Endothelial cell of umbilical vein (primary cell): Measurements from ENCODE around the gene MED12L. TPM values are rescaled to one million over a fixed set of nuclear protein-coding genes. Genes with fewer than 3 reads are reported as not detected.

Experiments used
- BruUV-seq: library from RNA; stranded (reverse); fragments of 400-500 nt; replicated peaks from 2 replicates; lab custom pipeline; 2021; lab: Mats Ljungman, UMichigan
- CTCF ChIA-PET: fragments of 300-600, 350-600 bp; sonication (Branson Sonifier 250); formaldehyde crosslinking; loops from one replicate; lab custom pipeline; 2021; ENCODE audit warnings: antibody characterized with exemption, inconsistent platforms; lab: Charles Lee
- POLR2A ChIA-PET: fragments of 300-600, 350-600 bp; sonication (Branson Sonifier 250); formaldehyde crosslinking; loops from one replicate; lab custom pipeline; 2021; ENCODE audit warnings: antibody characterized with exemption, inconsistent platforms; lab: Charles Lee
- DNase-seq: peaks from one replicate; pipeline ENCODE4 v3.0.0-alpha.2; 2011; ENCODE audit warnings: low read depth, low spot score
- FAIRE-seq: peaks from 2 replicates; lab custom pipeline; 2011; peaks lifted over from hg19 to GRCh38; lab: Jason Lieb, UNC
- H2AFZ ChIP-seq: 2 replicates; pipeline ENCODE4 v1.6.0; 2012; ENCODE audit warnings: low read depth, low read length, control low read depth, inconsistent platforms
- H3K27ac ChIP-seq: 2 replicates; pipeline ENCODE4 v1.5.1; 2011; ENCODE audit warnings: low read depth, mild to moderate bottlenecking, control low read depth, low read length, moderate library complexity; ENCODE audit not compliant: insufficient read depth
- H3K27me3 ChIP-seq, 2 experiments: 2 replicates each; pipeline versions ENCODE4 v1.6.0 to v1.6.1; 2011; ENCODE audit warnings: low read length in 2 of 2, mixed read lengths in 1 of 2; ENCODE audit not compliant: control insufficient read depth in 2 of 2, insufficient read depth in 2 of 2
- H3K36me3 ChIP-seq, 2 experiments: 2 replicates in 1 of 2; 3 replicates in 1 of 2; pipeline ENCODE4 v1.5.1; 2011; ENCODE audit warnings: low read length in 2 of 2, mild to moderate bottlenecking in 1 of 2, moderate library complexity in 1 of 2; ENCODE audit not compliant: control insufficient read depth in 2 of 2, insufficient read depth in 2 of 2; ENCODE audit errors: extremely low read depth in 1 of 2
- H3K4me1 ChIP-seq: 3 replicates; pipeline ENCODE4 v1.5.1; 2011; ENCODE audit warnings: mild to moderate bottlenecking, low read length; ENCODE audit not compliant: control insufficient read depth, insufficient read depth; ENCODE audit errors: extremely low read depth
- H3K4me2 ChIP-seq: 2 replicates; pipeline ENCODE4 v1.6.1; 2011; ENCODE audit warnings: low read length, control low read depth, mixed read lengths; ENCODE audit not compliant: insufficient read depth
- H3K4me3 ChIP-seq, 3 experiments: fragments of 200-600 bp in 1 of 3; sonication (generic), shearing (Covaris generic) in 1 of 3; replicated peaks in 1 of 3; 2 replicates each; pipeline ENCODE4 v1.5.1; 2011 to 2016; ENCODE audit warnings: control low read depth in 3 of 3, low read length in 3 of 3, mild to moderate bottlenecking in 2 of 3, inconsistent platforms in 1 of 3, low read depth in 1 of 3, moderate library complexity in 1 of 3; ENCODE audit not compliant: insufficient read depth in 1 of 3
- H3K79me2 ChIP-seq: 2 replicates; pipeline ENCODE4 v1.6.0; 2012; ENCODE audit warnings: low read length, inconsistent platforms; ENCODE audit not compliant: control insufficient read depth, insufficient read depth
- H3K9ac ChIP-seq: replicated peaks from 2 replicates; pipeline ENCODE3; 2011; ENCODE audit warnings: low read length, control low read depth; ENCODE audit not compliant: insufficient read depth; ENCODE audit errors: extremely low read depth
- H3K9me1 ChIP-seq: replicated peaks from 3 replicates; pipeline ENCODE4 v1.6.0; 2011; ENCODE audit warnings: mild to moderate bottlenecking, low read length; ENCODE audit not compliant: control insufficient read depth, insufficient read depth; ENCODE audit errors: extremely low read depth
- H3K9me3 ChIP-seq: replicated peaks from 2 replicates; pipeline ENCODE4 v1.5.1; 2012; ENCODE audit warnings: low read length, inconsistent platforms; ENCODE audit not compliant: control insufficient read depth, insufficient read depth
- H4K20me1 ChIP-seq: replicated peaks from 2 replicates; pipeline ENCODE3; 2011; ENCODE audit warnings: mild to moderate bottlenecking, low read length; ENCODE audit not compliant: control insufficient read depth, insufficient read depth; ENCODE audit errors: extremely low read depth
- EZH2 ChIP-seq: IDR thresholded peaks from 2 replicates; pipeline ENCODE4 v1.6.1; 2012; ENCODE audit warnings: borderline replicate concordance, low read depth, mild to moderate bottlenecking, moderate library complexity, low read length, inconsistent platforms; ENCODE audit not compliant: severe bottlenecking
- GATA2 ChIP-seq: IDR thresholded peaks from 2 replicates; pipeline ENCODE4 v1.7.0; 2011; ENCODE audit warnings: low read depth, mild to moderate bottlenecking, moderate library complexity, mixed read lengths, low read length; ENCODE audit not compliant: insufficient read length, insufficient read depth
- MAX ChIP-seq: IDR thresholded peaks from 2 replicates; pipeline ENCODE4 v1.6.1; 2011; ENCODE audit not compliant: insufficient read depth, insufficient read length
- dilution Hi-C: fragments of 300-500 bp; cut with MboI; formaldehyde crosslinking; loops from one replicate; pipeline ENCODE4 v1.15.0; 2019; ENCODE audit warnings: low sequenced_read_pairs; ENCODE audit not compliant: extremely low pct_ligation_motif_present
- intact Hi-C: fragments of 100-400 bp; cut with micrococcal nuclease; formaldehyde crosslinking; loops from one replicate; pipeline ENCODE4 v1.10.0; 2022
- polyA plus RNA-seq, 4 experiments: library from polyadenylated mRNA; depleted of rRNA in 3 of 4; stranded (reverse) in 3 of 4; unstranded in 1 of 4; fragments of >200 nt; gene quantifications; 2 replicates each; pipeline versions ENCODE4 v1.2.1 to v1.2.3, GENCODE V29; 2011 to 2012; ENCODE audit warnings: missing spikeins in 1 of 4
- total RNA-seq: library from RNA; stranded (reverse); gene quantifications from 2 replicates; pipeline ENCODE4 v1.2.3, GENCODE V29; 2021
- TF ChIP-seq, protein P1 (sequence below), 2 donors: IDR thresholded peaks; 1 replicate in 1 of 2; 2 replicates in 1 of 2; pipeline ENCODE4 v1.5.1; 2011; ENCODE audit warnings: low read length in 2 of 2, mild to moderate bottlenecking in 2 of 2, moderate library complexity in 2 of 2, control low read depth in 1 of 2, inconsistent platforms in 1 of 2, low read depth in 1 of 2; ENCODE audit not compliant: insufficient read depth in 1 of 2; ENCODE audit errors: extremely low read depth in 1 of 2

MED12L gene
- total and polyA plus RNA-seq, 2 donors (not counting 3 experiments of a cell fraction or from before 2014, with no cell fraction given), result 0.03 to 0.27 TPM

DNA sequence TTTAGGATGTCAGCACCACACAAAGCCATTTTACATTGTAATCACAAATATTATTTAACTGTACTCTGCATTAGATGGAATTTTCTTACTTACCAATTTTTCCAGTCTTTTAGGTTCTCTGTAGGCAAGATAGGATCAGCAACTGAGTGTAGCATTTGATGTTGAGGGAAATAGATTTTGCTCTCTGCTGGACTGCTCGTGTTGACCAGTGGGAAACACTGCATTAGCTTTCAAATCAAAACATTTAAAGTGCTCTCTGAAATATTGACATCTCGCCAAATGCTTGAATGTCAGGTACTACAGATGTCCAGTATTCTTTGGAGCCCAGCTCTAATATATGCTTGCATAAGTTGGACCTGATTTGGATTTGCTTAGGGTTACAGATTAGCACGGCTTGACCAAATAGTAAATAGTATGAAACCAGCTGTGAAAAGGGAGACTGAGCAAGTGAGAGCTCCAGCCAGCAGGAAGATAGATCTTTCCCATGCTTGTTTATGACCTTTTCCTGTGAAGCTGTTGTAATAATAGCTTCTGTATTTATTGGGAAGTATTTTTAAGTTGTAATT is 163.4 kb downstream of the MED12L start:
- no peak overlapping the region for H3K4me2 ChIP-seq
- H3K36me3 ChIP-seq, result no peaks in the 10 kb centered on the region
- no peak overlapping the region for H3K4me3 ChIP-seq
- TF ChIP-seq EZH2, result no peak
- TF ChIP-seq MAX, result no peak
- TF ChIP-seq, protein P1, sequence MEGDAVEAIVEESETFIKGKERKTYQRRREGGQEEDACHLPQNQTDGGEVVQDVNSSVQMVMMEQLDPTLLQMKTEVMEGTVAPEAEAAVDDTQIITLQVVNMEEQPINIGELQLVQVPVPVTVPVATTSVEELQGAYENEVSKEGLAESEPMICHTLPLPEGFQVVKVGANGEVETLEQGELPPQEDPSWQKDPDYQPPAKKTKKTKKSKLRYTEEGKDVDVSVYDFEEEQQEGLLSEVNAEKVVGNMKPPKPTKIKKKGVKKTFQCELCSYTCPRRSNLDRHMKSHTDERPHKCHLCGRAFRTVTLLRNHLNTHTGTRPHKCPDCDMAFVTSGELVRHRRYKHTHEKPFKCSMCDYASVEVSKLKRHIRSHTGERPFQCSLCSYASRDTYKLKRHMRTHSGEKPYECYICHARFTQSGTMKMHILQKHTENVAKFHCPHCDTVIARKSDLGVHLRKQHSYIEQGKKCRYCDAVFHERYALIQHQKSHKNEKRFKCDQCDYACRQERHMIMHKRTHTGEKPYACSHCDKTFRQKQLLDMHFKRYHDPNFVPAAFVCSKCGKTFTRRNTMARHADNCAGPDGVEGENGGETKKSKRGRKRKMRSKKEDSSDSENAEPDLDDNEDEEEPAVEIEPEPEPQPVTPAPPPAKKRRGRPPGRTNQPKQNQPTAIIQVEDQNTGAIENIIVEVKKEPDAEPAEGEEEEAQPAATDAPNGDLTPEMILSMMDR (IDR thresholded peaks at IDR 0.05; ENCODE audit: extremely low read depth in 1 of 2, insufficient read depth in 1 of 2, low read depth in 1 of 2, low read length in 2 of 2), result no peak
- no peak for TF ChIP-seq GATA2
- no peaks in the 10 kb centered on the region for H3K9me1 ChIP-seq
- H3K27ac ChIP-seq, result no peak overlapping the region
- peaks cover 2% of the 10 kb centered on the region in 2 experiments for H3K27me3 ChIP-seq
- BruUV-seq, result no TSS peak
- intact Hi-C loops, result no loop called here
- dilution Hi-C loops, result no loop called here
- ChIA-PET POLR2A (no interaction called here), CTCF (interaction anchor here (1.0 to 1.1 kb wide), 4 partner anchors 13 to 80 kb away, joined by 3 to 6 read pairs (median 3); no protein-coding TSS in a partner anchor)
- no peak overlapping the region for H2AFZ ChIP-seq
- no peaks in the 10 kb centered on the region for H3K4me1 ChIP-seq
- DNase-seq, result no peak
- FAIRE-seq, result no peak
- no peaks in the 10 kb centered on the region for H4K20me1 ChIP-seq
- no peaks in the 10 kb centered on the region for H3K9me3 ChIP-seq
- H3K79me2 ChIP-seq, result no peaks in the 10 kb centered on the region
- H3K9ac ChIP-seq, result no peak overlapping the region
